Activated T-helper 17 cell treated with anti-CD3 and anti-CD28 coated beads, Interleukin-2, amount 50 U/mL, for 72 hours (primary cell): ENCODE results near the gene COL5A1. TPM values are rescaled to one million over a fixed set of nuclear protein-coding genes. Genes with fewer than 3 reads are reported as not detected.
"Not testable (repeated sequence)": the region's sequence is repeated elsewhere in the genome, so short reads cannot be mapped to it uniquely, and the experiment has no call there.

ENCODE experiments used
- ATAC-seq: fragments of 150-1000 bp; cut with Tn5 transposase; replicated peaks from 2 replicates; pipeline ENCODE4 v1.10.0; 2021; ENCODE audit warnings: mild to moderate bottlenecking, moderate library complexity
- H3K27ac Mint-ChIP-seq: one replicate; pipeline ENCODE4 v1.8.0; 2022; ENCODE audit warnings: mixed read lengths
- H3K27me3 Mint-ChIP-seq: one replicate; pipeline ENCODE4 v1.8.0; 2022; ENCODE audit warnings: mixed read lengths
- H3K36me3 Mint-ChIP-seq: one replicate; pipeline ENCODE4 v1.8.0; 2022; ENCODE audit warnings: low read depth, mild to moderate bottlenecking, mixed read lengths
- H3K4me1 Mint-ChIP-seq: one replicate; pipeline ENCODE4 v1.8.0; 2022; ENCODE audit warnings: mixed read lengths
- H3K4me3 Mint-ChIP-seq: one replicate; pipeline ENCODE4 v1.8.0; 2022; ENCODE audit warnings: mild to moderate bottlenecking, mixed read lengths
- H3K9me3 Mint-ChIP-seq: one replicate; pipeline ENCODE4 v1.8.0; 2022; ENCODE audit warnings: mixed read lengths
- total RNA-seq, 2 donors: library from RNA; stranded (reverse); gene quantifications; one replicate each; pipeline ENCODE4 v1.2.3, GENCODE V29; 2022

The COL5A1 gene
- total RNA-seq, 2 donors from 2014 or later: 0.50 to 1.3 TPM

DNA sequence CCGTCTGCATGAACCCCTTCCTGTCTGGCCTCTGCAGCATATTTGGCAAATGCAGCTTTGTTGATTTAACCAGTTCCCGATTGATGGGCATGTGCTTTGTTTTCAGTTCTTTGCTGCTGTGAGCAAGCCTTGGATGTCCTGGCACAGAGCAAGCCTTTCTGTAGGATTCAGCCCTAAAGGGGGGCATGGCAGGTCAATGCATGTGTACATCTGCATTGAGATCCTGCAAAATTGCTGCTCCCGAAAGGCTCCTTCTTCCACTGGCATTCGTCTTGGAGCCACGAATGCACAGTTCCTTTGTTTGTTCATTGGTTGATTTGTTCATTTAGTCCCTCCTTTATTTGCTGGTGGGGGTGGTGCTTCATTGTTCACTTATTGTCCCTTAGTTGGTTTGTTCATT lies 34.8 kb downstream of the COL5A1 start:
- H3K9me3 Mint-ChIP-seq: peaks cover 6% of the 10 kb centered on the region
- no peaks in the 10 kb centered on the region for H3K4me1 Mint-ChIP-seq
- no peak overlapping the region for H3K4me3 Mint-ChIP-seq
- H3K36me3 Mint-ChIP-seq: no peaks in the 10 kb centered on the region
- H3K27ac Mint-ChIP-seq: no peak overlapping the region
- no peak for ATAC-seq
- peaks cover 3% of the 10 kb centered on the region for H3K27me3 Mint-ChIP-seq

DNA sequence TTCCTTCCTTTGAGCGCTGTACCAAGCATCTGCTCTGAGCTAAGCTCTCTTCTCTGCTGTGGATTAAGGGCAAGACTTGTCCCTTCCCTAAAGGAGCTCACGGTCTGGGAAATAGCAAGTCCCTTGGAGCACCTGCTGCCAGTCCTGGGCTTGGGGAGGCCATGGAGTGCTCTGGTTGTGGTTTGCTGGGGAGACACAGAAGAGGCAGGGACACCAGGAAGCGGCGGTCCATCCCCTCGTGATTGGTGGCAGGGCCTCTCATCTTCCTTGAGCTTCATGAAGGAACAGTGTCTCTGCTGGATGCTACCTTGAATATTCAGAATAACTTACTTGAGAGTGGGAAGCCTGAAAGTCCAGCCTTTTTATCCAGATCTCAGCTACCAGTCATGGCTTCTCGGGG lies 35.3 kb downstream of the COL5A1 start:
- H3K9me3 Mint-ChIP-seq: peaks cover 6% of the 10 kb centered on the region
- H3K27ac Mint-ChIP-seq: no peak overlapping the region
- no peaks in the 10 kb centered on the region for H3K36me3 Mint-ChIP-seq
- H3K4me3 Mint-ChIP-seq: no peak overlapping the region
- ATAC-seq: no peak
- no peaks in the 10 kb centered on the region for H3K4me1 Mint-ChIP-seq
- peaks cover 3% of the 10 kb centered on the region for H3K27me3 Mint-ChIP-seq

DNA sequence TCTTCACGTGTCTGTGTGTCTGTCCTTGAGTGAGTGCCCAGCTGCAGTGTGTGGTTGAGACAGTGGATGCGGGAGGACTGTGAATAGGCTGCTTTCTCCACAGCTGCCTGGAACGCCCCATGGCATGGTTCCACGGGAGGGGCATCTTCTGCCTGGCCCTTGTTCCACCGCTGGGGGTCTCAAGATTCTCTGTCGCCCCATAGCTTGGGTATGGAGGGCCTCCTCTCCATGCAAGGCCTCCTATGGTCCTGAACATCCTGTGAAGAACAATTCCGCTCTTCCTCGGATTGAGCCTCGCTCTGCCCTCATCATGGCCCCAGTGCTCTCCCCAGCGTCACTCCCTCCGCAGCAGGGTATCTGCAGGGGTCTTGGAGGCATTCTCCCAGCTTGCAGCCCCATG lies 36.1 kb downstream of the COL5A1 start:
- Mint-ChIP-seq H3K27me3 (peaks cover 3% of the 10 kb centered on the region), H3K4me1 (no peaks in the 10 kb centered on the region), H3K4me3 (no peak overlapping the region), H3K27ac (no peak overlapping the region), H3K9me3 (peaks cover 6% of the 10 kb centered on the region), H3K36me3 (no peaks in the 10 kb centered on the region)
- no peak for ATAC-seq

DNA sequence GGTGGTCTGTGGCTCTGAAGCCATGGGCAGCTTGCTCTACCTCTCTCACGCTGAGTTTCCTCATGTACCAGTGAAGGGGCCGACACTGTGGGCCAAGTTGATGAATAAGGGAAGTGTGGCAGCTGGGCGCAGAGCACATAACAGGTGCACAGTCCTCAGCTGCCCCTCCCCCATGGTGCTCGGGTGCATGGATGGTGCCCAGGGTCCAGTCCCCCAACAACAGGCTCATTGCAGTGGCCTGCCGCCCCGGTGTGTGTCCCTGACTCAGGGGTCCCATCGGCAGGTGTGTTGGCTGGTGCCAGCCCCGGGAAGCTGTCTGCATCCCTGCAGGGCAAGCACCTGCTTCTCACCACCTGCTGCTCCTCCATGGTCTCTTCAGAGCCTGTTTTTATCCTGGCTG lies 36.6 kb downstream of the COL5A1 start:
- peaks cover 6% of the 10 kb centered on the region for H3K9me3 Mint-ChIP-seq
- H3K36me3 Mint-ChIP-seq: no peaks in the 10 kb centered on the region

DNA sequence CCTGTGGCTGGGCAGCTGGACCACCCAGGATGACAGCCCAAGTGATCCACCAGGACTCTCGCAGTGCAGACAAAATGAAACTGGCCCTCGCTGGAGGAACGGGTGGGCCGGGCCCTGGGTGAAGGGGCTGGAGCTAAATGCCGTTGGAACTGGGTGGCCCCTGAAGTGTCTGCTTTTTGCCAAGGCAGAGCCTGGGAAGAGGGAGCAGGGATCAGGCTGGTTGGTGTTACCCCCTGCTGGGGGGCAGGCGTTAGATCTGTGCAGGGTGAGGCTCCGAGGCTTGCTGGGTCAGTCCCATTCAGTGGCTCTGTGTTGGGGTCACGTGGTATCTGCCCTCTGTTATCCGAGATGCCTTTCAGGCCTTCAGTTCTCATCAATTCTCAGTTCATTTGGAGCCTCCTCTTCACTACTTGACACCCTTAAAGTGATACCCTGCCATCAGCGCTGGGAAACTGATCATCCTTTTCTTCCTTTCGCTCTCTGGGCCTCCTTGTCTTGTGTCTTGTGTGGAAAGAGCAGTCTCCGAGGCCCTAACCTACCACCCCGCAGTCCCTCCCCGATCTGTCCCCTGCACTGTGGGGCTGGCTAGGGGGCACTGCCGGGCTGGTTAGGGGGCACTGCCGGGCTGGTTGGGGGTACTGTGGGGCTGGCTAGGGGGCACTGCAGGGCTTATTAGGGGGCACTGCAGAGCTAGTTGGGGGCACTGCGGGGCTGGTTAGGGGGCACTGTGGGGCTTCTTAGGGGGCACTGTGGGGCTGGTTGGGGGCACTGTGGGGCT lies 37.3 kb downstream of the COL5A1 start:
- Mint-ChIP-seq H3K4me3 (no peak overlapping the region), H3K4me1 (no peaks in the 10 kb centered on the region), H3K27me3 (peaks cover 3% of the 10 kb centered on the region), H3K36me3 (no peaks in the 10 kb centered on the region), H3K9me3 (peaks cover 6% of the 10 kb centered on the region), H3K27ac (no peak overlapping the region)
- no peak for ATAC-seq

More for the DNA sequence above, 36.6 kb downstream of the COL5A1 start:
- Mint-ChIP-seq H3K4me3 (no peak overlapping the region), H3K4me1 (no peaks in the 10 kb centered on the region), H3K27ac (no peak overlapping the region), H3K27me3 (peaks cover 3% of the 10 kb centered on the region)
- ATAC-seq: no peak

DNA sequence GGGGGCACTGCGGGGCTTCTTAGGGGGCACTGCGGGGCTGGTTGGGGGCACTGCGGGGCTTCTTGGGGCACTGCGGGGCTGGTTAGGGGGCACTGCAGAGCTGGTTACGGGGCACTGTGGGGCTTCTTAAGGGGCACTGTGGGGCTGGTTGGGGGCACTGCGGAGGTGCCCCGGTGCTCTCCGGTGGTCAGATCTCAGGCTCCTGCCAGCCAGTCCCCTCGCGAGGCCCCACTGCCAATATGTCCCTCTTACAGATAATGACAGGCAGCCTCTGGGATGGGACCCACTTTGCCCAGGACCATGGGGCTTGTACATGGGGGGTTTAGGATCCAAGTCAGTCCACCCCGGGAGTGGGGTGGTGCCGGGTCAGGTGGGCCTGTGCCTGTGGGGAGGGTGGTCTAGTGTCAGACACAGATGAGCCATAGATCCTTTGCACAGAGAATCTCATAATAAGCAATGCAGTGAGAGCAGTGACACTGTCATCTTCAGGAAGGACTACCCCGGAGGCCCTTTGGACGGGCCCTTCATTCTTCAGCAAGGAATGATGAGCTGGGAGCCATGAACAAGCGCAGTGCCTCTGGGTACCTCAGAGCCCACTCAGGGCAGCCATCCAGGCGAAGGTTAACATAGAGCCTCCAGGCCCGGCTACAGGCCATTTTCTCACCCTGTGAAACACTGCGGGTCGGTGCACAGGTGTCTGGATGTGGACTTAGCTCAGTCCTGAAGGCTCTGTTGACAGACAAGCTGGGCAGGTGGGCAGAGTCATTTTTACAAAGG lies 38.2 kb downstream of the COL5A1 start:
- Mint-ChIP-seq H3K4me3 (no peak overlapping the region), H3K4me1 (no peaks in the 10 kb centered on the region), H3K27me3 (no peaks in the 10 kb centered on the region), H3K27ac (no peak overlapping the region), H3K9me3 (peaks cover 3% of the 10 kb centered on the region), H3K36me3 (no peaks in the 10 kb centered on the region)
- ATAC-seq: no peak

DNA sequence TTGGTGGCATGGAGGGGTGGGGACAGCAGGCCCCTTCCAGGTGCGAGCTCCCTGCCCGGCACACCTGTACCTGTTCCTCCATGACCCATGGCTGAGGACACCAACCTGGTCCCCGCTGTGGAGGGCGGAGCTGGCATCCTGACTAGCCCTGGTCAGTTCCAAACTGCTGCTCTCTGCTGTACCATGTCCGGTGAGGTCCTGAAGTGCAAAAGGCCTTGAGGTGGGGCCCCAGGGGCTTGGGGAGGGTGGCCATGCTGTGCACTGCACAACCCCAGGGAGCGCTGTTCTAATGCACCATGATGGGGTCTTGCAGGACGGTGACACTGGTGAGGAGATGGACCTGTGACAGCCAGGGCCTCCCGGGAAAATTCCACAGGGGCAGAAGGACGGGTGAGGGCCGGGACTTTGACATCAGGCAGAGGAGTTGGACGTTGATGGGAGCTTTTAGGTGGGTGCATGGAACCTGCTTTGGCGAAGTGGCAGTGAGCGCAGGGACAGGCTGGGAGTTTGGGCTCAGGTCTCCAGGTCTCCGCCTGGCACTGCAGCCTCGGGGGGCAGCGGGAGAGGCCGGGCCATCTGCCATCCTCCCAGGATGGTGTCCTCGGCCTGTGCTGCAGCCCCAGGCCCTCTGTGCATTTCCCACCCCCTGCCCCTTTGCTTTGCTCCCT lies 38.9 kb downstream of the COL5A1 start:
- no peaks in the 10 kb centered on the region for H3K27me3 Mint-ChIP-seq
- H3K9me3 Mint-ChIP-seq: peaks cover under 1% of the 10 kb centered on the region
- no peaks in the 10 kb centered on the region for H3K4me1 Mint-ChIP-seq
- H3K27ac Mint-ChIP-seq: no peak overlapping the region
- no peak overlapping the region for H3K4me3 Mint-ChIP-seq
- H3K36me3 Mint-ChIP-seq: no peaks in the 10 kb centered on the region
- ATAC-seq: no peak

DNA sequence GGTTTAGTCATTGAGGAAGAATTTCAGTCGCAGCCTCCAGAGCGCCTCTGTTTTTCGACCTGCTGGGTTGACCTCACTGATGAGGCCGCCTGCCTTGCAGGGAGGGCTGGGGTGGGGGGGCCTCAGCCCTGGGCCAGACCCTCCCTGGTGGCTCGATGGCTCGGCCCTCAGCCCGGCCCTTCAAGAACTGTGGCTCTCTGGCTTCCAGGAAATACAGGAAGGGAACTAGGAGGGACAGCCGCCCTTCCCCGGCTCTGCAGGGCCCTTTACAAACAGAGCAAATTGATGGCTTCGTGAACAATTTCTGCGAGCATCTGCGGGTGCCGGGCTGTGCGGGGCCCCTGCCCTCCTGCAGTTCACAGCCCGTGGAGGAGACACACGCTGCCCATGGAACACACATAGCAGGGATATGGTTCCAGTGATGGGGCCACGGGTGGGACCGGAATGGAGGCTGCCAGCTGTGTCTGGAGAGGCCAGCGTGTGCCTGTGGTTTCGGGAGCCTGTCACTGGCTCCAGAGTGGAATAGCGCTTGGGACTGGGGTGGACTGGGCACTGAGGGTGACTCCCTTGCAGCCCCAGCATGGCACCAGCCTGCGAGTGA lies 39.6 kb downstream of the COL5A1 start:
- Mint-ChIP-seq H3K9me3 (no peaks in the 10 kb centered on the region), H3K4me1 (no peaks in the 10 kb centered on the region), H3K4me3 (no peak overlapping the region), H3K27ac (no peak overlapping the region), H3K36me3 (no peaks in the 10 kb centered on the region), H3K27me3 (no peaks in the 10 kb centered on the region)
- ATAC-seq: no peak

DNA sequence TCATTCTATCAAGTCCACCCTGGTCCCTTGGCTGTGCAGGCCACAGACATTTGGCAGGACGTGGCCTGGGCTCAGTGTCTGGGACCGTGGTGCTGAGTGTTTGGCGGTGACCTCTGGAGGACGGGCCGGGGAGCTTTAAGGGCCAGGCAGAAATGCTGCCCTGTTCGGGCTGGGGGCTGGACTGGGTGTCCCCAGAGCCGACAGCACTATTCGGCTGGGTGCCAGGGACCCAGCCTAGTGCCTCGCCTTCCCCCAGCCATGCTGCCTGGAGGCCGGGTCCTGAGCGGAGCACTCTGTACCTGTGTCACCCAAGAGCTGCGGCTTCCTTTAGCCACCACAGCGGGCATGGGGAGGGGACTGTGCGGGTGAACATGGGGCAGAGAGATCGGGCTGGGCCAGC lies 40.4 kb downstream of the COL5A1 start:
- H3K9me3 Mint-ChIP-seq: no peaks in the 10 kb centered on the region
- H3K4me1 Mint-ChIP-seq: no peaks in the 10 kb centered on the region
- H3K27me3 Mint-ChIP-seq: no peaks in the 10 kb centered on the region
- ATAC-seq: no peak
- no peak overlapping the region for H3K27ac Mint-ChIP-seq
- H3K4me3 Mint-ChIP-seq: no peak overlapping the region
- H3K36me3 Mint-ChIP-seq: no peaks in the 10 kb centered on the region

DNA sequence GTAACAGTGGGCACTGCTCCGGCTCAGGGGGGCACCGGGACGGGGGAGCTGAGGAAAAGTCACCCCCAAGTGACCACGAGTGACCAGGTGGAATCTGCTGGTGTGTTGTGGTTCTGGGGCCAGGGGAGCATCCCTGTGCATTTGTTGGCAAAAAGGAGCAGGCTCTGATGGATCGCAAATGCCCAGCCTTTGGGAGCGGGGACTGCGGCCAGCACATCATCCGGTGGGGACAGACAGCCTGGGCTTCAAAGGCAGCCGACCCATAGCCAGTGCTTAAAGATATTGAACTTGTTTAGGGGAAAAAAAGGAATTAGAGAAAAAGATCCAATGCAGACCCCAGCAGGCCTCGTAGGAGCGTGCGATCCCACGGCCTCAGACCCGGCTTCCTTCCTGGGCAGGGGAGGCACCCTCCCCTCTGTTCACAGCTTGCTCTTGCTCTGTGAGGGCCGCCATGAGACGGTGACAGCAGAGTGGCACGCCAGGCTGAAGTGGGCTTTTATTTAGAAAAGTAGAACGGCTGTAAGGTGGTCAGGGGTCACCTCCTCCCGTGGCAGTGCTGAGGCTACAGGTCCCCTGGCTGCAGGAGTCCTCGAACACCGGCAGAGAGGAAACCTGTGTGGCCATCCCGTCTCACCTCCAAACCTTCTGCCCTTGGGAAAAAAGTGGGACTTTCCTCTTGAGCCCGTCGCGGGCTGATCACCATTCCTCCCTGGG lies 41.2 kb downstream of the COL5A1 start:
- H3K9me3 Mint-ChIP-seq: no peaks in the 10 kb centered on the region
- no peaks in the 10 kb centered on the region for H3K4me1 Mint-ChIP-seq
- H3K27ac Mint-ChIP-seq: no peak overlapping the region
- H3K27me3 Mint-ChIP-seq: no peaks in the 10 kb centered on the region
- H3K4me3 Mint-ChIP-seq: no peak overlapping the region
- no peaks in the 10 kb centered on the region for H3K36me3 Mint-ChIP-seq
- ATAC-seq: no peak

DNA sequence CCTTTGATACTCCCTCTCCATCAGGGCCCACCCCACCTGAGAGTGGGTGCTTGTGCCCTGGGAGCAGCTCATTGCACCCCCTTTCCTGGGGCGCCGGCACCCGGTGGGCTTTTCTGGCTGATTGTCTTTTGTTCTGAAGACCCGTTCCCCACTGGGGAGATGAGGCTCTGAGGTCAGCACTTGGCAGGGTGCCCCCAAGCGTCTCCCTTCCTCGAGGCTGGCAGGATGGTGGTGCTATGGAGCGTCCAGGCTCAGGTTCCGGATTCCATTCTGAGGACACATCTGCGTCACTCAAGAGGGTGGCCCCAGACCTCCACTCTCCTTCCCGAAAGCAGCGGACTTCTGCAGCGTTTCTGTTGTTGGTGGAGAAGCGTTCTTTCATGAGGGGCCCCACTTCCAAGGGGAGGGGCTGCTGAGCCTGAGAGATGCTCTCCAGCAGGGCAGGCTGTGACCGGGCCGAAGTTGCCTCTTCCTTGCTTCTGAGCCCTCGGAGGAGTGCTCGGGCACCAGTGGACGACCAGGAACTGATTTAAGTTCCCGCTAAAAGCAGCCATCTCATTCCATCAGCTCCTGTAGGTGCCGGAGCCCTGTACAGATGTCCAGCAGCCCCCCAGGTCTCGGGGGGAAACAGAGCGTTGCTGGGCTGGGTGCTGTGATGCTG lies 42.2 kb downstream of the COL5A1 start:
- no peak for ATAC-seq
- Mint-ChIP-seq H3K27me3 (no peaks in the 10 kb centered on the region), H3K27ac (no peak overlapping the region), H3K4me1 (no peaks in the 10 kb centered on the region), H3K36me3 (no peaks in the 10 kb centered on the region), H3K4me3 (no peak overlapping the region), H3K9me3 (no peaks in the 10 kb centered on the region)

DNA sequence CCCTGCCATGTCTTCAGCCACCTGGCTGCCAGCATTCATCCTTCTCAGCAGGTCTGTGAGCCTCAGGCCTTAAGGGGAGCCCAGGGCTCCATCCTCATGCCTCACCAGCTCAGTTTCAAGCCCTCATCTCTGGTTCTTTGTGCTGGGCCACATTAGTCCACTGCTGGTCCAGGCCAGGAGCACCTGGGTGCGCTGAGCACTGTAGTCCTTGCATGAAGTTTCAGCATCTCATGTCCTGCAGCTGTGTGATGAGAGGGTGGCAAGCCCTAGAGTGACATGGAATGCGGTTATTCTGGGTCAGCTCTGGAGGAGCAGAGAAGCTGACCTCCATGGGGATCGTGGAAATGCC lies 42.7 kb downstream of the COL5A1 start:
- H3K9me3 Mint-ChIP-seq: no peaks in the 10 kb centered on the region
- H3K27me3 Mint-ChIP-seq: no peaks in the 10 kb centered on the region
- ATAC-seq: no peak
- no peaks in the 10 kb centered on the region for H3K4me1 Mint-ChIP-seq
- no peak overlapping the region for H3K4me3 Mint-ChIP-seq
- no peak overlapping the region for H3K27ac Mint-ChIP-seq
- H3K36me3 Mint-ChIP-seq: no peaks in the 10 kb centered on the region

DNA sequence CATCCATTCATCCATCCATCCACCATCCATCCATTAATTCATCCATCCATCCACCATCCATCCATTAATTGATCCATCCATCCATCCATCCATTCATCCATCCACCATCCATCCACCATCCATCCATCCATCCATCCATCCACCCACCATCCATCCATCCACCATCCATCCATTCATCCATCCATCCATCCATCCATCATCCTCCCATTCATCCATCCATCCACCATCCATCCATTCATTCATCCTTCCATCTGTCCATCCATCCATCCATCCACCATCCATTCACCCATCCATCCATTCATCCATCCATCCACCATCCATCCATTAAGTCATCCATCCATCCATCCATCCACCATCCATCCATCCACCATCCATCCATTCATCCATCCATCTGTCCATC lies 43.3 kb downstream of the COL5A1 start:
- not testable (repeated sequence) for H3K4me3 Mint-ChIP-seq, H3K36me3 Mint-ChIP-seq, H3K4me1 Mint-ChIP-seq

DNA sequence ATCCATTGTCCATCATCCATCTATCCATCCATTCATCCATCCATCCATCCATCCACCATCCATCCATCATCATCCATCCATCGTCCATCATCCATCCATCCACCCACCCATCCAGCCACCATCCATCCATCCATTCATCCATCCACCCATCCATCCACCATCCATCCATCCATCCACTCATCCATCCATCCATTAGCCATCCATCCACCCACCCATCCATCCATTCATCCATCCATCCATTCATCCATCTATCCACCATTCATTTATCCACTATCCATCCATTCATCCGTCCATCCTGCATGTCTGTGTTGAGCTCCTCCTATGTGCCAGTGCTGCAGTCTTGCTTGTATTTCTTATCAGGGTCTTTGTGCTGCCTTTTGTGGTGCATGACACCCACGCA lies 44.2 kb downstream of the COL5A1 start:
- no peak for ATAC-seq

More for the DNA sequence above, 43.3 kb downstream of the COL5A1 start:
- not testable (repeated sequence) for H3K9me3 Mint-ChIP-seq, H3K27ac Mint-ChIP-seq, H3K27me3 Mint-ChIP-seq, ATAC-seq

More for the DNA sequence above, 44.2 kb downstream of the COL5A1 start:
- Mint-ChIP-seq H3K4me3 (no peak overlapping the region), H3K27me3 (no peaks in the 10 kb centered on the region), H3K36me3 (no peaks in the 10 kb centered on the region), H3K27ac (no peak overlapping the region), H3K9me3 (no peaks in the 10 kb centered on the region), H3K4me1 (no peaks in the 10 kb centered on the region)
